Retina (tissue), 1 donor: ENCODE data around the gene STK32C.
"Not testable (repeated sequence)": the region's sequence is repeated elsewhere in the genome, so short reads cannot be mapped to it uniquely, and the experiment has no call there.

Source experiments
- DNase-seq: peaks from one replicate; pipeline ENCODE4 v3.0.0-alpha.2; 2016

STK32C gene

DNA sequence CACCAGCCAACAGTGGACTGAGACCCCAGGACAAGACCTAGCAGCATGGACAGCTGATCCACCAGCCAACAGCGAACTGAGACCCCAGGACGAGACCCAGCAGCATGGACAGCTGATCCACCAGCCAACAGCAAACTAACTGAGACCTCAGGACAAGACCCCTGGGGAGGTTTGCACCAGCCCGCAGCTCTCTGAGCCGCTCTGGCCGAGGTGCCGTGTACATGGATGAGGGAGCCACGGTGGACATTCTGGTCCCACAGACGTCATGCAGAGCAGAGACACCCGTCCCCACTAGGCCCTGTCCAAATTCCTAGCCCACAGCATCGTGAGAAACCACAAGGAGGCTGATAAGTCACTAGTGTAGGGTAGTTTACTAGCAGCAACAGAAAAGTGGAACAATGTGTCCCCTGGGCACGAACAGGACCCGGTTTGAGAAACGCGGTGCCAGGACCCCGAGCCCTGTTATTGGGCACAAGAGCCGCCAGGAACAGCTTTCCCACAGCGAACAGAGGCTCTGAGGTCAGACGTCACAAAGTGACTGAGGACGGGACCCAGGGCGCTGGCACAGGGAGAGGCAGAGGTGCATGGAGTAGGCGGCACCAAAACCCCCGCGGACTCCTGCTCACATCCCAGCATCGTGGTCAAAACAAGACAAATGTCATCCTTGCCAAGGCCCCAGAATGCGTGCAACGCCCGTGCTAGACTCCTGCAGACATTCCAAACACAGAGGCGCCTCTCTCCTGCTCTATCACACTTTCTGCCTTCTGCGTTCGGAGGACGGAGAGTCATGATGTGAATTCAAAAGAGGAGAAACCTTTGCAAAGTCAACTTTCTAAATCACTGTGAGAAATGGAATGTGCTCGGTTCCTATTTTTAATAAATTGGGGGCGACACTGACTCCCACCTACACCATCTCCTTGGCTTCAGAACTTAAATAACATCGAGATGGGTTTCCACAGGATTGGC, 8.1 kb downstream of the STK32C start:
- no peak for DNase-seq

GRCh38 chr10:132298038-132298881, 9.5 kb downstream of the STK32C start:
- DNase-seq = peak; percentile 80

GRCh38 chr10:132297526-132297925, 10.2 kb downstream of the STK32C start:
- DNase-seq = no peak

DNA sequence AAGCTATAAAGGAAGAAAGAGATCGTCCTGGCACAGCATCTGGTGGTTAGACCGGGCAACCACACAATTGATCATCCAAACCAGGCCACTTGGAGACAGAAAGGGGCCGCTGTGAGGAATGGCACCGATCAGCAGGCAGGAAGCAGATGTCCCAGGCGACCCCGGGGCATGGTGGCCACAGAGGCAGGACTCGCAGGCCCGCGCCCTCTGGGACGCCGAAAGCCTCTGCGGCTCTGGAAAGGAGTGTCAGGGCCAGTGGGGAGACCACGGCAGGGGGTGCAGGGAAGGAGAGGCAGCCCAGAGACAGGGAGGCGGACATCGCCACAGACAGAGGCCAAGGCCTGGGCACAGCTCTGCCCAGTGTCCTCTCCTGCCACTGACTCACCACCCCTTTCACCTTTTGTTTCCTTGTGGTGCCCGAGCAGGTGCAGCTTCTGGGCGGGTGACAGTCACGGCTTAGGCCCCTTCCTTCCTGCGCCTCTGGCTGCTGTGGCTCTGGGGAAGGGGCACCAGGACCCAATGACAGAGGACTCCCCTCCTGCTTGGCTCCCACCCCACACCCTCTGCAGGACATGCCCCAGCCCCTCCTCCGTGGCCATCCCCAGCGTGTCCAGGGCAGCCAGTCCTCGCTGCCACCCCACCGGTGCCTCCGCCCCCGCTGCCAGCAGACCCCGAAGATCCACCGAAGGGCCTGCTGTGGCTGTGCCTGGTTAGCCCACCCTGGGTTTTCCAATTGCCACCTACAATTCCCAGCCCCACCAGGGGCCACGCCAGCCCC, 10.9 kb downstream of the STK32C start:
- no peak for DNase-seq

GRCh38 chr10:132295481-132295880, 12.3 kb downstream of the STK32C start:
- DNase-seq = not testable (repeated sequence)

- no peak for DNase-seq
Measured at GRCh38 chr10:132294561-132295318, 13.0 kb downstream of the STK32C start.

DNA sequence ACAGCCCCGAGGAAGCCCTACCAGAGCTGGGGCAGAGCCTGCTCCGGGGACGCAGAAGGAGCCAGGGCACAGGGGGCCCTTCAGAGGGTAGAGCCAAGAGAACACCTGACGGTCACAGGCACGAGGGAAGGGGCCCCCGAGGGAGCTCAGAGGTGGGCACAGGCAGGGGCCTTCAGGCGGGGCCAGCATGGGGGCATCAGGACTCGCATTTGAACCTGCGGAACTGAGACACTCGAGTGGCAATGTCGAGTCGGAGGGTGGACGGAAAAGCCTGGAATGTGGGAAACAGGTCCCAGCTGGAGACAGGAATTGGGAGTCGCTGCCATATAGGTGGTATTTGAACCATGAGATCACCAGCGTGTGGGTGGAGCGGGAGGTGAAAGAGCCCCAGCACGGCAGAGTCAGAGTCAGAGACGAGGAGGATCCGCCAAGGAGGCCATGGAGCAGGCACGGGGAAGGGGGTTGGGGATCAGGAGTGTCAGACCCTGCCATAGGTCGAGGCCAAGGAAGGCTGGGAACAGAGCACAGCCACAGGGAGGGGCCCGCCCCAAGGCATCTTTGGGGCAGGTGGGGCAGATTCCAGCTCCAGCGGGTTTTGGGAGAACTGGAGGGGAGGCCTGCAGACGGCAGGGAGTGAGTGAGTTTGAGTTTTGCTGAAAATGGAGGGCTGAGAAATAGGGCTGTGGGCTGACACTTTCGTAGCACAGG, 13.8 kb downstream of the STK32C start:
- DNase-seq = no peak

GRCh38 chr10:132293201-132293812, 14.4 kb downstream of the STK32C start:
- peak; percentile 72 for DNase-seq

GRCh38 chr10:132292287-132293200, 15.2 kb downstream of the STK32C start:
- no peak for DNase-seq

GRCh38 chr10:132291826-132292225, 15.9 kb downstream of the STK32C start:
- DNase-seq = no peak

- no peak for DNase-seq
Measured at GRCh38 chr10:132290631-132291030, 17.1 kb downstream of the STK32C start.

DNA sequence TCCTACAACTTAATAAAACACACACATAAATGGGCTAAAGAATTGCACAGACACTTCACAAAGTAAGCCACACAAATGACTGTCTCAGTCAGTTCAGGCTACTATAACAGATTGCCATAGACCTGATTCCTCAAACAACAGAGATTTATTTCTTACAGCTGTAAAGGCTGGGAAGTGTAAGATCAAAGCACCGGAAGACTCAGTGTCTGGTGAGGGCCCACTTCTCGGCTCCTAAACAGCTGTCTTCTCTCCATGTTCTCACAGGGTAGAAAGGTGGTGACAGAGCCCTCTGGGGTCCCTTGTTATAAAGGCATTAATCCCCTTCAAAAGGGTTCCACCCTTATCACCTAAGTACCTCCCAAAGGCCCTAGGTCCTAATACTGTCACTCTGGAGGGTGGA, 18.3 kb downstream of the STK32C start:
- no peak for DNase-seq

DNA sequence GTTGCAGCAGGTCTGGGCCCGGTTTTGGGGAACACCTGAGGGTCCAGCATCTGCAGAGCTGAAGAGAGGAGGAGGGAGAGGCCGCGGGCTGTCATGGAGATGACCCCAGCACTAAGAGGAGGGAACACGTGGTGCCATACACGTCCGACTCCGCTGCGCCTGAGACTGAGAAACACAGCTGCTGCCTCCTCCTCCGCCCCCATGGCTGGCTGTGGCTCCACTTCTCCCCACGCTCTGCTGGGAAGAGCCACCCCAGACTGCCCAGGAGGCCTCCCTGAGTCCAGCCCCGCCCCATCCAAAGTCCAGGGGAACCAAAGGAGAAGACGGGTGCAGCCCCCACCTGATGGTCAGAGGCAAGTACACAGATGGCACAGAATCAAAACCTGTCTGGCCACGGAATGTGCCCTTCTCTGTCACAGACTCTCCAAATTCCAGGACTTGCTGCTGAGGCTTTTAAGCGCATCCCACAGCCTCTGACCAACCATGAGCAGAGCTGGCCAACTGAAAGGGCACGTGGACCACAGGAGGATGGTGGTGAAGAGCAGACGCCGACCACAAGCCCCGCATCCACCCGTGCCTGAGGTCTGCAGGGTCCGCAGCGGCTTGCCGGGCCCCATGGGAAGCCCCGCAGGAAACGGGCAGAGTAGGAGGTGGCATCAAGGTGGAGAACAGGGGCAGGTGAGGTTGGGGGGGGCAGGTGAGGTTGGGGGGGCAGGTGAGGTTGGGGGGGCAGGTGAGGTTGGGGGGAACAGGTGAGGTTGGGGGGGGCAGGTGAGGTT, 24.0 kb downstream of the STK32C start:
- peak; percentile 59 for DNase-seq

GRCh38 chr10:132282667-132283603, 24.8 kb downstream of the STK32C start:
- DNase-seq = peak; percentile 62

DNA sequence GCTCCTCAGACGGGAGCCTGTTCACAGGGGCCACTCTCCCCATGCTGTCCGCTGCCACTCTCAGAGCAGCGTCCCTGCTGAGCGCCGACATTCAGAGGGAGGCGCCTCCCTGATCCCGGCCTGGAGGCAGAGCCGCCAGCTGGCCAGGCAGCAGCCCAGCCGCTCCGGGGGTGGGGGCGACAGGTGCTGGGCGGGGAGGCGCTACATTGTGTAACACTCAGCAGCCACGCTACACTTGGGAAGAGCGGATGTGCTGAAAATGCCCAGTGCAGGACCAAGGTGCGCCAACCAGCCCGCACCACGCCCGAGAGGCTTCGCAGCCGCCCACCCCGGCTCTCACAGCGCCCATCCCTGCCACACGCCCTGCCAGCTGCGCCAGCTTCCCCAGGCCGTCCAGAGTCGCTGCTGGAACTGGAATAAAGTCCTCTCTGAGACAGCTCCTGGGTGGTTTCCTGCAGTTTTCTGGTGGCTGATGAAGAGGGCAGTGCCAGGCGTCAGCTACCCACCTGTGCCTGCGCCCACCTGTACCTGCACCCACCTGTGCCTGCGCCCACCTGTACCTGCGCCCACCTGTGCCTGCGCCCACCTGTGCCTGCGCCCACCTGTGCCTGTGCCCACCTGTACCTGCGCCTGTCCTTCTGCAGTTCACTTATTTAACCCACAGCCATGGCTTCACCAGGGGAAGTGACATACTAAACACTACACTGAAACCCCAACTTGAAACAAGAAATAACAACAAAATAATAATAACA, 25.7 kb downstream of the STK32C start:
- peak; percentile 58 for DNase-seq

GRCh38 chr10:132280646-132281074, 27.1 kb downstream of the STK32C start:
- DNase-seq = no peak
